H1 (cell line): ENCODE results near the gene PACC1. TPM values are rescaled to one million over a fixed set of nuclear protein-coding genes. Genes with fewer than 3 reads are reported as not detected.
"Not testable (repeated sequence)": the region's sequence is repeated elsewhere in the genome, so short reads cannot be mapped to it uniquely, and the experiment has no call there.

Experiments used
- CTCF ChIA-PET: fragments of 300-600 bp; sonication (Branson Sonifier 250); formaldehyde crosslinking; loops from one replicate; lab custom pipeline; 2021; ENCODE audit not compliant: partially characterized antibody; lab: Charles Lee
- POLR2A ChIA-PET: fragments of 300-600 bp; sonication (Branson Sonifier 250); formaldehyde crosslinking; loops from one replicate; lab custom pipeline; 2021; ENCODE audit warnings: inconsistent platforms; ENCODE audit not compliant: partially characterized antibody; lab: Charles Lee
- DNase-seq, 2 experiments: peaks; one replicate each; pipeline versions ENCODE4 v3.0.0 to v3.0.0-alpha.2; 2010 to 2022; ENCODE audit warnings: low spot score in 2 of 2, low read depth in 1 of 2, mixed read lengths in 1 of 2
- FAIRE-seq: peaks from 2 replicates; lab custom pipeline; 2011; peaks lifted over from hg19 to GRCh38; lab: Jason Lieb, UNC
- H2AFZ ChIP-seq: 2 replicates; pipeline ENCODE4 v1.8.1; 2012; ENCODE audit warnings: low read length, inconsistent platforms
- H2AK5ac ChIP-seq: 2 replicates; pipeline ENCODE4 v1.6.1; 2013; ENCODE audit warnings: low read depth, low read length
- H2BK120ac ChIP-seq: replicated peaks from 2 replicates; pipeline ENCODE3; 2013; ENCODE audit warnings: low read depth, low read length, inconsistent platforms
- H2BK12ac ChIP-seq: 2 replicates; pipeline ENCODE4 v1.6.1; 2013; ENCODE audit warnings: low read depth, low read length
- H2BK15ac ChIP-seq: 2 replicates; pipeline ENCODE4 v1.6.1; 2013; ENCODE audit warnings: low read length
- H2BK20ac ChIP-seq: 2 replicates; pipeline ENCODE4 v1.6.1; 2013; ENCODE audit warnings: low read length
- H2BK5ac ChIP-seq: 2 replicates; pipeline ENCODE4 v1.6.1; 2013; ENCODE audit warnings: low read depth, low read length
- H3K14ac ChIP-seq: 2 replicates; pipeline ENCODE4 v1.6.1; 2013; ENCODE audit warnings: inconsistent platforms; ENCODE audit not compliant: insufficient read length
- H3K18ac ChIP-seq: 2 replicates; pipeline ENCODE4 v1.6.1; 2013; ENCODE audit warnings: low read length; ENCODE audit errors: extremely low read depth
- H3K23ac ChIP-seq: 2 replicates; pipeline ENCODE4 v1.6.1; 2013; ENCODE audit warnings: inconsistent platforms; ENCODE audit not compliant: insufficient read length
- H3K23me2 ChIP-seq: 2 replicates; pipeline ENCODE4 v1.6.1; 2013; ENCODE audit warnings: low read depth, low read length
- H3K27ac ChIP-seq: 2 replicates; pipeline ENCODE4 v1.6.1; 2011; ENCODE audit warnings: low read depth, low read length, inconsistent platforms
- H3K27me3 ChIP-seq, 4 experiments: replicated peaks in 1 of 4; 1 replicate in 1 of 4; 2 replicates in 3 of 4; pipeline versions ENCODE4 v1.6.1 to v1.8.1; 2011 to 2013; ENCODE audit warnings: low read length in 3 of 4, mild to moderate bottlenecking in 3 of 4, inconsistent platforms in 2 of 4, mixed read lengths in 2 of 4, moderate library complexity in 1 of 4; ENCODE audit not compliant: control insufficient read depth in 3 of 4, insufficient read depth in 3 of 4; ENCODE audit errors: extremely low read depth in 1 of 4
- H3K36me3 ChIP-seq, 4 experiments: 2 replicates each; pipeline versions ENCODE4 v1.6.1 to v1.8.1; 2011 to 2013; ENCODE audit warnings: mild to moderate bottlenecking in 4 of 4, low read length in 3 of 4, moderate library complexity in 2 of 4, control low read depth in 1 of 4, inconsistent platforms in 1 of 4; ENCODE audit not compliant: insufficient read depth in 4 of 4, control insufficient read depth in 2 of 4
- H3K4ac ChIP-seq: replicated peaks from 2 replicates; pipeline ENCODE3; 2013; ENCODE audit warnings: low read length, low read depth, mixed read lengths, inconsistent platforms; ENCODE audit not compliant: insufficient read length
- H3K4me1 ChIP-seq, 4 experiments: replicated peaks in 1 of 4; 1 replicate in 1 of 4; 2 replicates in 3 of 4; pipeline versions ENCODE4 v1.6.1 to v1.8.1; 2011 to 2013; ENCODE audit warnings: low read length in 3 of 4, inconsistent platforms in 2 of 4, mixed read lengths in 1 of 4; ENCODE audit not compliant: insufficient read depth in 4 of 4, control insufficient read depth in 3 of 4
- H3K4me2 ChIP-seq, 2 experiments: 2 replicates each; pipeline versions ENCODE4 v1.6.1 to v1.8.1; 2011 to 2013; ENCODE audit warnings: low read depth in 2 of 2, low read length in 2 of 2, control low read depth in 1 of 2, inconsistent platforms in 1 of 2, mild to moderate bottlenecking in 1 of 2; ENCODE audit not compliant: insufficient read depth in 1 of 2
- H3K4me3 ChIP-seq, 4 experiments: fragments of 200-600, 300-600 bp in 1 of 4; sonication (generic), shearing (Covaris generic), sonication (Bioruptor Twin) in 1 of 4; 2 replicates each; pipeline versions ENCODE4 v1.5.1 to v1.8.1; 2011 to 2016; ENCODE audit warnings: low read length in 4 of 4, low read depth in 3 of 4, control low read depth in 2 of 4, inconsistent platforms in 2 of 4, mild to moderate bottlenecking in 2 of 4, mixed read lengths in 1 of 4, moderate library complexity in 1 of 4; ENCODE audit not compliant: insufficient read depth in 2 of 4; ENCODE audit errors: extremely low read depth in 1 of 4
- H3K56ac ChIP-seq: replicated peaks from 2 replicates; pipeline ENCODE3; 2013; ENCODE audit warnings: low read depth, mild to moderate bottlenecking, mixed read lengths, low read length, inconsistent platforms; ENCODE audit not compliant: insufficient read length
- H3K79me1 ChIP-seq: 2 replicates; pipeline ENCODE4 v1.6.1; 2013; ENCODE audit warnings: low read depth, low read length, control low read depth
- H3K79me2 ChIP-seq, 2 experiments: 2 replicates each; pipeline versions ENCODE4 v1.6.1 to v1.8.1; 2012 to 2013; ENCODE audit warnings: low read length in 2 of 2, mild to moderate bottlenecking in 2 of 2, inconsistent platforms in 1 of 2; ENCODE audit not compliant: insufficient read depth in 2 of 2, control insufficient read depth in 1 of 2
- H3K9ac ChIP-seq, 4 experiments: replicated peaks in 1 of 4; 1 replicate in 1 of 4; 2 replicates in 3 of 4; pipeline versions ENCODE4 v1.6.1 to v1.8.1; 2011 to 2013; ENCODE audit warnings: low read depth in 3 of 4, low read length in 3 of 4, control low read depth in 2 of 4, mild to moderate bottlenecking in 2 of 4, moderate library complexity in 2 of 4, inconsistent platforms in 1 of 4; ENCODE audit errors: extremely low read depth in 1 of 4
- H3K9me3 ChIP-seq, 2 experiments: 2 replicates each; pipeline versions ENCODE4 v1.6.1 to v1.8.1; 2012 to 2013; ENCODE audit warnings: mild to moderate bottlenecking in 2 of 2, moderate library complexity in 2 of 2, control low read depth in 1 of 2, inconsistent platforms in 1 of 2, low read depth in 1 of 2, low read length in 1 of 2, mixed read lengths in 1 of 2; ENCODE audit not compliant: insufficient read depth in 2 of 2
- H4K20me1 ChIP-seq, 2 experiments: replicated peaks in 1 of 2; 2 replicates each; pipeline versions ENCODE3 to v1.8.1; 2011 to 2013; ENCODE audit warnings: inconsistent platforms in 2 of 2, low read length in 2 of 2, mild to moderate bottlenecking in 1 of 2; ENCODE audit not compliant: insufficient read depth in 2 of 2, control insufficient read depth in 1 of 2
- H4K5ac ChIP-seq: 2 replicates; pipeline ENCODE4 v1.6.1; 2013; ENCODE audit warnings: low read length, low read depth, mixed read lengths, inconsistent platforms; ENCODE audit not compliant: insufficient read length
- H4K8ac ChIP-seq: 2 replicates; pipeline ENCODE4 v1.8.0; 2013; ENCODE audit warnings: mild to moderate bottlenecking, moderate library complexity, low read length, inconsistent platforms; ENCODE audit not compliant: insufficient read depth; ENCODE audit errors: extremely low read depth
- H4K91ac ChIP-seq: replicated peaks from 2 replicates; pipeline ENCODE3; 2013; ENCODE audit warnings: low read length, mixed read lengths, inconsistent platforms; ENCODE audit not compliant: insufficient read length
- WGBS, 2 experiments: shearing (Covaris generic) in 1 of 2; methylation state at CpG; one replicate each; pipeline versions ENCODE4 v1.1.6 to v1.1.7; 2013 to 2015; ENCODE audit warnings: low lambda C conversion rate in 2 of 2, mixed read lengths in 2 of 2, inconsistent platforms in 1 of 2, low coverage in 1 of 2, missing lambda C conversion rate in 1 of 2; ENCODE audit not compliant: insufficient replicate concordance in 2 of 2, insufficient coverage in 1 of 2, insufficient read length in 1 of 2; ENCODE audit errors: extremely low coverage in 1 of 2, missing lambda C conversion rate in 1 of 2; 5-methylcytosine and 5-hydroxymethylcytosine counted together
- polyA plus RNA-seq, 7 experiments: library from polyadenylated mRNA; depleted of rRNA in 3 of 7; stranded (reverse) in 5 of 7; unstranded in 2 of 7; fragments of >200 nt in 5 of 7; fragments of 200-250 nt in 2 of 7; gene quantifications; 1 replicate in 5 of 7; 2 replicates in 1 of 7; 4 replicates in 1 of 7; pipeline versions ENCODE4 v1.2.1 to v1.2.3, GENCODE V29; 2011 to 2013; ENCODE audit warnings: missing spikeins in 2 of 7, mixed read lengths in 2 of 7
- total RNA-seq: library from RNA; stranded (reverse); fragmentation: NEBNext Ultra II Directional; extraction: Animal tissue kit (Norgen Biotek cat#: 25700); gene quantifications from 2 replicates; pipeline ENCODE4 v1.2.1, GENCODE V29; 2021

Gene PACC1
- total and polyA plus RNA-seq, 2 of the 8 experiments (the other 6 are each of a cell fraction or from before 2014, with no cell fraction given): 18.8 to 23.5 TPM

DNA sequence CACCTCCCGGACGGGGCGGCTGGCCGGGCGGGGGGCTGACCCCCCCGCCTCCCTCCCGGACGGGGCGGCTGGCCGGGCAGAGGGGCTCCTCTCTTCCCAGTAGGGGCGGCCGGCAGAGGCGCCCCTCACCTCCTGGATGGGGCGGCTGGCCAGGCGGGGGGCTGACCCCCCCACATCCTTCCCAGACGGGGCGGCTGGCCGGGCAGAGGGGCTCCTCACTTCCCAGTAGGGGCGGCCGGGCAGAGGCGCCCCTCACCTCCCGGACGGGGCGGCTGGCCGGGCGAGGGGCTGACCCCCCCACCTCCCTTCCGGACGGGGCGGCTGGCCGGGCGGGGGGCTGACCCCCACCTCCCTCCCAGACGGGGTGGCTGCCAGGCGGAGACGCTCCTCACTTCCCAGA lies 93.7 kb downstream of the PACC1 start:
- DNase-seq, H4K20me1 ChIP-seq, FAIRE-seq, CTCF ChIA-PET, H3K79me1 ChIP-seq, H3K14ac ChIP-seq, H3K4me2 ChIP-seq, H3K9me3 ChIP-seq, H3K23me2 ChIP-seq, H2AFZ ChIP-seq, H2BK15ac ChIP-seq, H4K8ac ChIP-seq, H3K27ac ChIP-seq, H3K23ac ChIP-seq, H2BK120ac ChIP-seq, H3K4me1 ChIP-seq, H4K91ac ChIP-seq, H3K56ac ChIP-seq, H2BK5ac ChIP-seq, H2BK20ac ChIP-seq, H4K5ac ChIP-seq, H3K36me3 ChIP-seq, H2BK12ac ChIP-seq, H2AK5ac ChIP-seq, H3K9ac ChIP-seq, H3K4me3 ChIP-seq, H3K4ac ChIP-seq, POLR2A ChIA-PET, H3K18ac ChIP-seq, H3K27me3 ChIP-seq: not testable (repeated sequence)
- H3K79me2 ChIP-seq: peaks cover 0 to 39% of the 10 kb centered on the region in 2 experiments; a peak in 2 of 4 replicates
- no CpG with 5 or more reads among the region's 34 CpGs for WGBS, 2 experiments
